HepG2 (cell line): ENCODE measurements around the gene RMI2. TPM values are rescaled to one million over a fixed set of nuclear protein-coding genes. Genes with fewer than 3 reads are reported as not detected.

Source experiments
- BRD4 ChIP-seq: sonication (generic); formaldehyde crosslinking; IDR thresholded peaks from 2 replicates; pipeline ENCODE4 v1.4.0; 2020; ENCODE audit warnings: missing genetic modification reagents
- DNMT1 ChIP-seq: sonication (generic); formaldehyde crosslinking; IDR thresholded peaks from 2 replicates; pipeline ENCODE4 v1.5.1; 2020; ENCODE audit warnings: mild to moderate bottlenecking, missing genetic modification reagents
- EEA1 ChIP-seq: sonication (generic); formaldehyde crosslinking; IDR thresholded peaks from 2 replicates; pipeline ENCODE4 v1.5.1; 2020; ENCODE audit warnings: mild to moderate bottlenecking, missing genetic modification reagents, borderline replicate concordance
- ETV6 ChIP-seq: sonication (generic); formaldehyde crosslinking; conservative IDR thresholded peaks from 2 replicates; pipeline ENCODE4 v1.4.0; 2020; ENCODE audit warnings: missing genetic modification reagents
- GLI4 ChIP-seq: sonication (generic); formaldehyde crosslinking; IDR thresholded peaks from 2 replicates; pipeline ENCODE4 v1.5.1; 2020; ENCODE audit warnings: missing genetic modification reagents, mild to moderate bottlenecking, moderate library complexity, borderline replicate concordance
- HES4 ChIP-seq: sonication (generic); formaldehyde crosslinking; IDR thresholded peaks from 2 replicates; pipeline ENCODE4 v1.9.0; 2021; ENCODE audit warnings: mild to moderate bottlenecking, missing genetic modification reagents, borderline replicate concordance
- HNRNPL ChIP-seq: fragments of 200-400 bp; formaldehyde crosslinking; IDR thresholded peaks from 2 replicates; pipeline ENCODE4 v1.6.1; 2017; ENCODE audit warnings: mild to moderate bottlenecking, low read depth, low read length
- RAD51 ChIP-seq: fragments of 450-650 bp; IDR thresholded peaks from 2 replicates; pipeline ENCODE4 v1.6.1; 2016; ENCODE audit warnings: borderline replicate concordance
- SSRP1 ChIP-seq: IDR thresholded peaks from 2 replicates; pipeline ENCODE4 v1.6.1; 2016; ENCODE audit warnings: control low read depth
- ZFP90 ChIP-seq: sonication (generic); formaldehyde crosslinking; IDR thresholded peaks from 2 replicates; pipeline ENCODE4 v1.8.0; 2022; ENCODE audit warnings: missing genetic modification reagents, mild to moderate bottlenecking, inconsistent platforms, borderline replicate concordance
- ZNF10 ChIP-seq: sonication (generic); formaldehyde crosslinking; IDR thresholded peaks from 2 replicates; pipeline ENCODE4 v1.4.0; 2020; ENCODE audit warnings: mild to moderate bottlenecking, low read depth, missing genetic modification reagents, borderline replicate concordance
- ZNF230 ChIP-seq: sonication (generic); formaldehyde crosslinking; IDR thresholded peaks from 2 replicates; pipeline ENCODE4 v1.4.0; 2020; ENCODE audit warnings: mild to moderate bottlenecking, missing genetic modification reagents
- ZNF256 ChIP-seq: sonication (generic); formaldehyde crosslinking; conservative IDR thresholded peaks from 2 replicates; pipeline ENCODE4 v1.4.0; 2020; ENCODE audit warnings: missing genetic modification reagents
- ZNF737 ChIP-seq: sonication (generic); formaldehyde crosslinking; IDR thresholded peaks from 2 replicates; pipeline ENCODE4 v1.5.0; 2020; ENCODE audit warnings: missing genetic modification reagents, mild to moderate bottlenecking, borderline replicate concordance
- polyA plus RNA-seq, 8 experiments: library from polyadenylated mRNA; depleted of rRNA in 3 of 8; stranded (reverse) in 7 of 8; unstranded in 1 of 8; fragments of >200 nt; fragmentation: Illumina TruSeq in 4 of 8; extraction: Trizol in 4 of 8; gene quantifications; 2 replicates each; pipeline versions ENCODE4 v1.2.1 to v1.2.3, GENCODE V29; 2011 to 2016; ENCODE audit warnings: low read depth in 4 of 8, missing spikeins in 1 of 8, mixed read lengths in 1 of 8; ENCODE audit not compliant: insufficient read depth in 1 of 8
- total RNA-seq, 5 experiments: library from RNA; depleted of rRNA; stranded (reverse); fragments of >200 nt; fragmentation: Illumina TruSeq; extraction: Trizol; gene quantifications; 2 replicates each; pipeline ENCODE4 v1.2.3, GENCODE V29; 2016; ENCODE audit warnings: low read depth in 1 of 5
- TF ChIP-seq, protein P1 (sequence below): sonication (generic); formaldehyde crosslinking; IDR thresholded peaks from 2 replicates; pipeline ENCODE4 v1.8.1; 2023; ENCODE audit warnings: missing genetic modification reagents, inconsistent platforms, borderline replicate concordance
- TF ChIP-seq, protein P2 (sequence below): sonication (generic); formaldehyde crosslinking; IDR thresholded peaks from 2 replicates; pipeline ENCODE4 v1.4.0; 2020; ENCODE audit warnings: missing genetic modification reagents
- TF ChIP-seq, protein P3 (sequence below): sonication (generic); formaldehyde crosslinking; IDR thresholded peaks from 2 replicates; pipeline ENCODE4 v1.4.0; 2020; ENCODE audit warnings: missing genetic modification reagents
- TF ChIP-seq, protein P4 (sequence below): sonication (generic); formaldehyde crosslinking; IDR thresholded peaks from 2 replicates; pipeline ENCODE4 v1.4.0; 2020; ENCODE audit warnings: mild to moderate bottlenecking, missing genetic modification reagents, borderline replicate concordance
- TF ChIP-seq, protein P5 (sequence below): sonication (generic); formaldehyde crosslinking; IDR thresholded peaks from 2 replicates; pipeline ENCODE4 v1.9.0; 2021; ENCODE audit warnings: missing genetic modification reagents, borderline replicate concordance
- TF ChIP-seq, protein P6 (sequence below): sonication (generic); formaldehyde crosslinking; IDR thresholded peaks from 2 replicates; pipeline ENCODE4 v1.8.1; 2023; ENCODE audit warnings: mild to moderate bottlenecking, missing genetic modification reagents, borderline replicate concordance

Gene RMI2
- total and polyA plus RNA-seq, 2 of the 13 experiments (the other 11 are each of a cell fraction or from before 2014, with no cell fraction given), result 24.5 to 55.7 TPM

DNA sequence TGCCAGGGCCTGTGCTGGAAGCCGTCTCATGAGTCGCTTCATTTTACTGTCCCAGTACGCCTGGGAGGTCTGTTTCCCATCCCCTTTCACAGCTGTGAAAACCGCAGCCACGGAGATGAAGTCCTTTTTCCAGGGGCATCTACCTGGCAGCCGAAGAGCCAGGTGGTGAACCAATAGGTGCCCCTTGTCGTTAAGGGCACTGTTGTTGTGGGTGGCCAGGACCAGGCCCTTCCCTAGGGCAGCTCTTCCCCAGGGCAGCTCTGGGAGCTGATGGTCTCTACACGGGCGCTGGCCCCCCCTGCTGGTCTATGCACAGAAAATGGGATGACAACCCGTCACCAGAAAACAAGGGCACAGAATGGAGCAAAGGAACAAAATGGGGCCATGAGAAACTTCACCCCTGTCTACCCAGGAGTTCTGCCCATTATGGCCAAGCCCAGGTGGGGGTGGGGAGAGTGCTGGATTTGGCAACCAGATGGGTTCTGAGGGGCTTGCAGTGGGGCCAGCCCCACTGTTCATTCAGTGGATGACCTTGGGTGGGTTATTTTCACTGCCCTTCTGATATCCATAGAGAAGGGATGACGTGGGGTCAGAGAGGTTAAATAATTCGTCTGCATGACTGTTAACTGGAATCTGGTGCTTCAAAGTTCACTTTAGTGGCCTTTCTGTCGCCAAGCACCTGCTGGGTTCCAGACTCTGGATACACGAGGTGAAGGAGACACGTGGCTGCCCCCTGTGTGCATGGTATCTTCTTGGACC, 11.5 kb downstream of the RMI2 start (continued):
- TF ChIP-seq, protein P1, sequence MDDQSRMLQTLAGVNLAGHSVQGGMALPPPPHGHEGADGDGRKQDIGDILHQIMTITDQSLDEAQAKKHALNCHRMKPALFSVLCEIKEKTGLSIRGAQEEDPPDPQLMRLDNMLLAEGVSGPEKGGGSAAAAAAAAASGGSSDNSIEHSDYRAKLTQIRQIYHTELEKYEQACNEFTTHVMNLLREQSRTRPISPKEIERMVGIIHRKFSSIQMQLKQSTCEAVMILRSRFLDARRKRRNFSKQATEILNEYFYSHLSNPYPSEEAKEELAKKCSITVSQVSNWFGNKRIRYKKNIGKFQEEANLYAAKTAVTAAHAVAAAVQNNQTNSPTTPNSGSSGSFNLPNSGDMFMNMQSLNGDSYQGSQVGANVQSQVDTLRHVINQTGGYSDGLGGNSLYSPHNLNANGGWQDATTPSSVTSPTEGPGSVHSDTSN (CRISPR knock-in tag), result no peak
- TF ChIP-seq ZNF230 (peak; percentile 96), ZNF10 (CRISPR knock-in tag) (no peak), RAD51 (no peak), ETV6 (peak; percentile 74; the same call in 1 of the 2 replicates), ZNF737 (CRISPR knock-in tag) (peak; percentile 69; the same call in 1 of the 2 replicates), SSRP1 (CRISPR knock-in tag) (no peak), ZNF256 (CRISPR knock-in tag) (no peak), EEA1 (CRISPR knock-in tag) (no peak; the same call in 1 of the 2 replicates), GLI4 (CRISPR knock-in tag) (no peak), ZFP90 (CRISPR knock-in tag) (peak; percentile 96), BRD4 (CRISPR knock-in tag) (0 out of 2 replicates have a peak, but pooled peaks have one; percentile 75), HES4 (no peak), DNMT1 (no peak), HNRNPL (peak; percentile 92)
- TF ChIP-seq, protein P2, sequence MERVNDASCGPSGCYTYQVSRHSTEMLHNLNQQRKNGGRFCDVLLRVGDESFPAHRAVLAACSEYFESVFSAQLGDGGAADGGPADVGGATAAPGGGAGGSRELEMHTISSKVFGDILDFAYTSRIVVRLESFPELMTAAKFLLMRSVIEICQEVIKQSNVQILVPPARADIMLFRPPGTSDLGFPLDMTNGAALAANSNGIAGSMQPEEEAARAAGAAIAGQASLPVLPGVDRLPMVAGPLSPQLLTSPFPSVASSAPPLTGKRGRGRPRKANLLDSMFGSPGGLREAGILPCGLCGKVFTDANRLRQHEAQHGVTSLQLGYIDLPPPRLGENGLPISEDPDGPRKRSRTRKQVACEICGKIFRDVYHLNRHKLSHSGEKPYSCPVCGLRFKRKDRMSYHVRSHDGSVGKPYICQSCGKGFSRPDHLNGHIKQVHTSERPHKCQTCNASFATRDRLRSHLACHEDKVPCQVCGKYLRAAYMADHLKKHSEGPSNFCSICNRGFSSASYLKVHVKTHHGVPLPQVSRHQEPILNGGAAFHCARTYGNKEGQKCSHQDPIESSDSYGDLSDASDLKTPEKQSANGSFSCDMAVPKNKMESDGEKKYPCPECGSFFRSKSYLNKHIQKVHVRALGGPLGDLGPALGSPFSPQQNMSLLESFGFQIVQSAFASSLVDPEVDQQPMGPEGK (CRISPR knock-in tag), result peak; percentile 37; the same call in 1 of the 2 replicates
- TF ChIP-seq, protein P3, sequence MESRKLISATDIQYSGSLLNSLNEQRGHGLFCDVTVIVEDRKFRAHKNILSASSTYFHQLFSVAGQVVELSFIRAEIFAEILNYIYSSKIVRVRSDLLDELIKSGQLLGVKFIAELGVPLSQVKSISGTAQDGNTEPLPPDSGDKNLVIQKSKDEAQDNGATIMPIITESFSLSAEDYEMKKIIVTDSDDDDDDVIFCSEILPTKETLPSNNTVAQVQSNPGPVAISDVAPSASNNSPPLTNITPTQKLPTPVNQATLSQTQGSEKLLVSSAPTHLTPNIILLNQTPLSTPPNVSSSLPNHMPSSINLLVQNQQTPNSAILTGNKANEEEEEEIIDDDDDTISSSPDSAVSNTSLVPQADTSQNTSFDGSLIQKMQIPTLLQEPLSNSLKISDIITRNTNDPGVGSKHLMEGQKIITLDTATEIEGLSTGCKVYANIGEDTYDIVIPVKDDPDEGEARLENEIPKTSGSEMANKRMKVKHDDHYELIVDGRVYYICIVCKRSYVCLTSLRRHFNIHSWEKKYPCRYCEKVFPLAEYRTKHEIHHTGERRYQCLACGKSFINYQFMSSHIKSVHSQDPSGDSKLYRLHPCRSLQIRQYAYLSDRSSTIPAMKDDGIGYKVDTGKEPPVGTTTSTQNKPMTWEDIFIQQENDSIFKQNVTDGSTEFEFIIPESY, result peak; percentile 80
- TF ChIP-seq, protein P4, sequence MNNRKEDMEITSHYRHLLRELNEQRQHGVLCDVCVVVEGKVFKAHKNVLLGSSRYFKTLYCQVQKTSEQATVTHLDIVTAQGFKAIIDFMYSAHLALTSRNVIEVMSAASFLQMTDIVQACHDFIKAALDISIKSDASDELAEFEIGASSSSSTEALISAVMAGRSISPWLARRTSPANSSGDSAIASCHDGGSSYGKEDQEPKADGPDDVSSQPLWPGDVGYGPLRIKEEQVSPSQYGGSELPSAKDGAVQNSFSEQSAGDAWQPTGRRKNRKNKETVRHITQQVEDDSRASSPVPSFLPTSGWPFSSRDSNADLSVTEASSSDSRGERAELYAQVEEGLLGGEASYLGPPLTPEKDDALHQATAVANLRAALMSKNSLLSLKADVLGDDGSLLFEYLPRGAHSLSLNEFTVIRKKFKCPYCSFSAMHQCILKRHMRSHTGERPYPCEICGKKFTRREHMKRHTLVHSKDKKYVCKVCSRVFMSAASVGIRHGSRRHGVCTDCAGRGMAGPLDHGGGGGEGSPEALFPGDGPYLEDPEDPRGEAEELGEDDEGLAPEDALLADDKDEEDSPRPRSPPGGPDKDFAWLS (CRISPR knock-in tag), result peak; percentile 91; the same call in 1 of the 2 replicates
- TF ChIP-seq, protein P5, sequence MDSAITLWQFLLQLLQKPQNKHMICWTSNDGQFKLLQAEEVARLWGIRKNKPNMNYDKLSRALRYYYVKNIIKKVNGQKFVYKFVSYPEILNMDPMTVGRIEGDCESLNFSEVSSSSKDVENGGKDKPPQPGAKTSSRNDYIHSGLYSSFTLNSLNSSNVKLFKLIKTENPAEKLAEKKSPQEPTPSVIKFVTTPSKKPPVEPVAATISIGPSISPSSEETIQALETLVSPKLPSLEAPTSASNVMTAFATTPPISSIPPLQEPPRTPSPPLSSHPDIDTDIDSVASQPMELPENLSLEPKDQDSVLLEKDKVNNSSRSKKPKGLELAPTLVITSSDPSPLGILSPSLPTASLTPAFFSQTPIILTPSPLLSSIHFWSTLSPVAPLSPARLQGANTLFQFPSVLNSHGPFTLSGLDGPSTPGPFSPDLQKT (CRISPR knock-in tag), result no peak
- TF ChIP-seq, protein P6, sequence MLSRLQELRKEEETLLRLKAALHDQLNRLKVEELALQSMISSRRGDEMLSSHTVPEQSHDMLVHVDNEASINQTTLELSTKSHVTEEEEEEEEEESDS (CRISPR knock-in tag), result no peak
